AG04449 (cell line): ENCODE results near the gene CCDC167.

Experiments used
- CTCF ChIA-PET: fragments of 350-600 bp; formaldehyde crosslinking; extraction: SDS; loops from one replicate; lab custom pipeline; 2021; ENCODE audit warnings: antibody characterized with exemption; lab: Yijun Ruan, JAX
- POLR2A ChIA-PET: fragments of 400-600, 350-600 bp; formaldehyde crosslinking; extraction: SDS; loops from one replicate; lab custom pipeline; 2020; ENCODE audit warnings: antibody characterized with exemption, inconsistent platforms; lab: Yijun Ruan, JAX
- DNase-seq: peaks from one replicate; pipeline ENCODE4 v3.0.0-alpha.2; 2010; ENCODE audit warnings: low read depth, low spot score
- H3K4me3 ChIP-seq: 2 replicates; pipeline ENCODE4 v1.5.1; 2011; ENCODE audit warnings: low read depth, mild to moderate bottlenecking, control low read depth, low read length
- CTCF ChIP-seq: IDR thresholded peaks from one replicate; pipeline ENCODE4 v1.5.1; 2011; ENCODE audit warnings: mild to moderate bottlenecking, moderate library complexity, low read length, control low read depth, inconsistent platforms; ENCODE audit not compliant: insufficient read depth; ENCODE audit errors: missing control alignments

The CCDC167 gene

GRCh38 chr6:37519461-37519860 is 19.8 kb upstream of the CCDC167 start:
- no peak overlapping the region for H3K4me3 ChIP-seq
- POLR2A ChIA-PET: no interaction called here
- no peak for TF ChIP-seq CTCF
- CTCF ChIA-PET: no interaction called here
- no peak for DNase-seq

DNA sequence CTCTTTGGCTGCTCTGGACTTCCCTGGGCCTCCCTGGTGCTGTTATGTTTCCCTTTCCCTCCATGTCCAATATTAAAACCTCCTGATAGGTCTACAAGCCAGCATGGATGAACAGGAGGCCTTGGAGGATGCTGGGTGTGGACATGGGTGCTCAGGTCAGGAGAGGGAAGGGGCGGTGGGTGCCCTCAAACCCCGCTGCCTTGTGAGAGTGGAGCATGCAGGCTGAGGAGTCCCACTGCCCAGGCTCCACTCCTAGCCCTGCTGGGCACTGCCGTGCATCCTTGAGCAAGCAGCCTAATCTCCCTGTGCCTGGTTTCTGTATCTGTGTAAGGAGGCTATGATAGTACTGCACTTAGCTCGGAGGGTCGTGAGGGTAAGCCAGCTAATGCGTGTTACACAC is 18.4 kb upstream of the CCDC167 start:
- no peak overlapping the region for H3K4me3 ChIP-seq
- CTCF ChIA-PET: interaction anchor here (1.8 kb wide), 1 partner anchor 174 kb away, joined by 6 read pairs; no protein-coding TSS in a partner anchor
- no peak for TF ChIP-seq CTCF
- POLR2A ChIA-PET: no interaction called here
- no peak for DNase-seq

GRCh38 chr6:37517411-37517812 is 17.7 kb upstream of the CCDC167 start:
- POLR2A ChIA-PET: no interaction called here
- H3K4me3 ChIP-seq: no peak overlapping the region

DNA sequence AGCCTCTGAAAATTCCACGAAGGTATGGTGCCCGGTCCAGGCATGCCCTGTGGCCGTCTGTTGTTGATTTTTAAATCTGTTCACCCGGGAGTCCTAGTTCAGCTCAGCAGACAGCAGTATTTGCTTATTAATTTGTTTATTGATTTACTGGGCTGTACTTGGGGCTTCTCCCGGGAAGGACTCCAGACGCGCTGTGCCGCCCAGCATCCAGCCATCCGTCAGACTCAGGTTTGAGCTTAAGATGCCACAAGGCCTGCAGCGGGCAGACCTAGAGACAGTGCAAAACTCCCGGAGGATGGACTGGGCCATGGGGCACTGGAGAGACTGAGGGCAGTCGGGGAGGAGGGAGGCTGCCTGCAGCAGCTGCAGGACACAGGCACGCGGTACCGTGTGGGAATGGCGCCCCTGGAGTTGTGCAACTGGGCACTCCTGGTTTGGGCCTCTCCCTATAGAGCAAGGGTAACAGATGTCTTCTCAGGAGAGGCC is 17.3 kb upstream of the CCDC167 start:
- no peak for TF ChIP-seq CTCF
- DNase-seq: no peak
- POLR2A ChIA-PET: no interaction called here
- CTCF ChIA-PET: interaction anchor here (1.4 kb wide), 1 partner anchor 23 kb away, joined by 4 read pairs; no protein-coding TSS in a partner anchor
- no peak overlapping the region for H3K4me3 ChIP-seq

More at GRCh38 chr6:37517411-37517812, 17.7 kb upstream of the CCDC167 start:
- CTCF ChIA-PET: interaction anchor here (1.8 kb wide), 1 partner anchor 174 kb away, joined by 6 read pairs; no protein-coding TSS in a partner anchor
- no peak for TF ChIP-seq CTCF
- no peak for DNase-seq

DNA sequence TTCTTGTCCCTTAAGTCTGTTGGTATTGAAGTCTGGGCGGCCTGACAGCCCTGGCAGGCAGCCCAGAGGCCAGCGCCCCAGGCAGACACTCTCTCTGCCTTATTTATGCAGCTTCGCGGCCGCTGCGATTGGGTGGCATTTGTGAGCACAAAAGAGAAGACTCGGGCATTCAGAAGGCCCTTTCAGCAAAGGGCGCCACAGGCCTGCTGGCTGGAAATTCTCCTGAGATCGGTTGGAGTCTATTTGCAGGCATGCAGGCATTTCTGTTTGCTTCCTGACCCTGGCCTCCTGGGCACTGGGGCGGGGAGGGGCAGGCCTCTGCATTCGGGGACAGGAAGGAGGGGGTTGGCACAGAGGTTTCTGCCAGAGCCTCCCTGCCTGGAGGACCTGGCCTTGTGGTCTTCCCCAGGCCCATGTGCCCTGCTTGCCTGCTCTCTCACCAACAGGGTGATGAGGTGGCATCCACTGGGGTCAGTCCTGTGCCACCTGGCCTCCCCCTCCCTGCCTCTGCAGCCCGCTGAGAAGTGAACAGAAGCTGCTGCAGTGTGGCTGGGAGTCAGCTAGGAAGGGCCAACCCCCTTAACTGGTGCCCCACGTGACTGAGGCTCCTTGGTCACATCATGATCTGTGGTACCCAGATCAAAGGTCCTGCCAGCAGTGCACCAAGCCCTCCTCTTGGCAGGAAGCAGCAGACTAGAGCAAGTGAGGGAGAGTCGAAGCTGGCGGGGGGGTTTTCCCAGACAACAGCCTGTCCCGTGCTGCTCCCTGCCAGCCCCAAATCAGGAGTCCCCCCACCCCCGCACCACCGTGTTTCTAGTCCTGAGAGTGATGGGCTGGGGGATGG is 16.6 kb upstream of the CCDC167 start:
- ChIA-PET CTCF (interaction anchor here (1.4 kb wide), 1 partner anchor 23 kb away, joined by 4 read pairs; no protein-coding TSS in a partner anchor), POLR2A (no interaction called here)
- no peak for TF ChIP-seq CTCF
- no peak overlapping the region for H3K4me3 ChIP-seq
- DNase-seq: no peak

DNA sequence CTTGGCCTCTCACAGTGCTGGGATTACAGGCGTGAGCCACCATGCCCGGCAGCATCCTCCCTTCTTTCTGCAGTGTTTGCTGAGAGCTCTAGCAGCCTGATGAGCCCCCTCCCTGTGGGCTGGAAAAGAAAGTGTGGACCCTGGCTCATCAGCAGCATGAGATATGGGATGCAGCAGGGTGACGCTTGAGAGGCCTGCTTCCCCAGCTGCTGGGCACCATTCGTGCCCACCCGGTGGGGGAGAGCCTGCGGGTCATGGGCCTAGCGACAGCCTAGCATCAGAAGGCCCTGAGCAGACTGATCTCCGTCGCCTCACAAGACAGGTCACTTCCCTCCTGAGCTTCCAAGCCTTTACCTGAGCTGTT is 16.0 kb upstream of the CCDC167 start:
- no peak for TF ChIP-seq CTCF
- no peak for DNase-seq
- H3K4me3 ChIP-seq: no peak overlapping the region
- CTCF ChIA-PET: interaction anchor here (1.4 kb wide), 1 partner anchor 24 kb away, joined by 4 read pairs; no protein-coding TSS in a partner anchor
- POLR2A ChIA-PET: no interaction called here
